ENCODE measurements around the gene STOML1.

DNA sequence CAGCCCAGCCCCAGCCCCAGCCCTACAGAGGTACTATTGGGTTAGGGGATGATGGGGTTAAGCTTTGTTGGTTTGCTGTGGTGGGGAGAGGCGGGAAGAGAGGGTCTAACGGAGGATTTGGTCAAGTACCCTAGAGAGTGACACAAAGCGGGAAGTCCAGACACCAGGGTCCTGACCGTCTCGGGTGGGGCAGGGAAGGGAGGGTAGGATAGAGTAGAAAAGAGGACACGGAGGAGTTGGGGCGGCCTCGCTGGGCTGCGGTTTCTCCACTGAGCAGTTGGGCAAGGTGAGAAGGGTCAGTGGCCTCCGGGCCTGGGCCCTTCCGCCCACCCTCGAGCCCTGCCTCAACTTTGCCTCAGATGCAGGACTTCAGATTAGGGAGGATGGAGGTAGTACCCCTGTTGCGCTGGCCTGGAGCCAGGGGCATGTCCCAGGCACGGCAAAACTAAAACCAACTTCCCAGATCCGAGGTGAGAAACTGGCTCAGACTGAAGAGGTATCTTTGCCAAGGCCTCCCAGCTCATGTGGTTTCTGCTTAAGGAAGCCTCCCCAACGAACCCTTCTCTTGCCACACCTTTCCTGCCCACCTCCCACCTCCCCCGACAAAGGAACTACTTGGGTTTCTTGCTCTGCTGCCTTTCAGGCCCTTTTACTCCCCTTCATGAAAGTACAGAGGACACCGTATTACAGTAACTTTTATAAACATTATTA lies 3.0 kb upstream of the STOML1 start:
- TF ChIP-seq, protein P1, sequence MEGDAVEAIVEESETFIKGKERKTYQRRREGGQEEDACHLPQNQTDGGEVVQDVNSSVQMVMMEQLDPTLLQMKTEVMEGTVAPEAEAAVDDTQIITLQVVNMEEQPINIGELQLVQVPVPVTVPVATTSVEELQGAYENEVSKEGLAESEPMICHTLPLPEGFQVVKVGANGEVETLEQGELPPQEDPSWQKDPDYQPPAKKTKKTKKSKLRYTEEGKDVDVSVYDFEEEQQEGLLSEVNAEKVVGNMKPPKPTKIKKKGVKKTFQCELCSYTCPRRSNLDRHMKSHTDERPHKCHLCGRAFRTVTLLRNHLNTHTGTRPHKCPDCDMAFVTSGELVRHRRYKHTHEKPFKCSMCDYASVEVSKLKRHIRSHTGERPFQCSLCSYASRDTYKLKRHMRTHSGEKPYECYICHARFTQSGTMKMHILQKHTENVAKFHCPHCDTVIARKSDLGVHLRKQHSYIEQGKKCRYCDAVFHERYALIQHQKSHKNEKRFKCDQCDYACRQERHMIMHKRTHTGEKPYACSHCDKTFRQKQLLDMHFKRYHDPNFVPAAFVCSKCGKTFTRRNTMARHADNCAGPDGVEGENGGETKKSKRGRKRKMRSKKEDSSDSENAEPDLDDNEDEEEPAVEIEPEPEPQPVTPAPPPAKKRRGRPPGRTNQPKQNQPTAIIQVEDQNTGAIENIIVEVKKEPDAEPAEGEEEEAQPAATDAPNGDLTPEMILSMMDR (IDR thresholded peaks at IDR 0.05): no peak
- no peak for TF ChIP-seq POLR2AphosphoS2 (conservative IDR thresholded peaks at IDR 0.05; ENCODE audit: low read length)
- TF ChIP-seq EHMT2 (IDR thresholded peaks at IDR 0.05; ENCODE audit: low read depth): no peak
- TF ChIP-seq RFX5 (IDR thresholded peaks at IDR 0.05): no peak
- no peak for TF ChIP-seq MYC (IDR thresholded peaks at IDR 0.05; ENCODE audit: borderline replicate concordance, low read length)
- no peak for TF ChIP-seq NFE2L2 (conservative IDR thresholded peaks at IDR 0.05; ENCODE audit: low read length)
- TF ChIP-seq KDM1A (IDR thresholded peaks at IDR 0.05; ENCODE audit: low read depth): no peak
- no peak for TF ChIP-seq RNF2 (IDR thresholded peaks at IDR 0.05; ENCODE audit: borderline replicate concordance, low read depth)
- no peak for TF ChIP-seq JUNB (IDR thresholded peaks at IDR 0.05)
- TF ChIP-seq PHF8 (IDR thresholded peaks at IDR 0.05; ENCODE audit: borderline replicate concordance, low read depth): no peak
- TF ChIP-seq EP300 (IDR thresholded peaks at IDR 0.05): no peak
